ENCODE data around the gene CBX3.

The CBX3 gene

GRCh38 chr7:26185844-26186180 lies 15.7 kb upstream of the CBX3 start:
- no peak overlapping the region for H3K4me3 ChIP-seq (replicated peaks in 1 of 2; ENCODE audit: low read depth in 2 of 2, low read length in 2 of 2)
- DNase-seq (ENCODE audit: low read depth in 2 of 2) = no peak
- TF ChIP-seq, protein P1, sequence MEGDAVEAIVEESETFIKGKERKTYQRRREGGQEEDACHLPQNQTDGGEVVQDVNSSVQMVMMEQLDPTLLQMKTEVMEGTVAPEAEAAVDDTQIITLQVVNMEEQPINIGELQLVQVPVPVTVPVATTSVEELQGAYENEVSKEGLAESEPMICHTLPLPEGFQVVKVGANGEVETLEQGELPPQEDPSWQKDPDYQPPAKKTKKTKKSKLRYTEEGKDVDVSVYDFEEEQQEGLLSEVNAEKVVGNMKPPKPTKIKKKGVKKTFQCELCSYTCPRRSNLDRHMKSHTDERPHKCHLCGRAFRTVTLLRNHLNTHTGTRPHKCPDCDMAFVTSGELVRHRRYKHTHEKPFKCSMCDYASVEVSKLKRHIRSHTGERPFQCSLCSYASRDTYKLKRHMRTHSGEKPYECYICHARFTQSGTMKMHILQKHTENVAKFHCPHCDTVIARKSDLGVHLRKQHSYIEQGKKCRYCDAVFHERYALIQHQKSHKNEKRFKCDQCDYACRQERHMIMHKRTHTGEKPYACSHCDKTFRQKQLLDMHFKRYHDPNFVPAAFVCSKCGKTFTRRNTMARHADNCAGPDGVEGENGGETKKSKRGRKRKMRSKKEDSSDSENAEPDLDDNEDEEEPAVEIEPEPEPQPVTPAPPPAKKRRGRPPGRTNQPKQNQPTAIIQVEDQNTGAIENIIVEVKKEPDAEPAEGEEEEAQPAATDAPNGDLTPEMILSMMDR (IDR thresholded peaks at IDR 0.05; ENCODE audit: low read depth, low read length) = no peak

GRCh38 chr7:26186364-26187311 lies 14.9 kb upstream of the CBX3 start:
- DNase-seq (ENCODE audit: low read depth in 2 of 2) = peak in 1 of 2 donors; percentile 39
- TF ChIP-seq, protein P1 (IDR thresholded peaks at IDR 0.05; ENCODE audit: low read depth, low read length) = no peak

GRCh38 chr7:26187380-26188205 lies 14.0 kb upstream of the CBX3 start:
- TF ChIP-seq, protein P1 (IDR thresholded peaks at IDR 0.05; ENCODE audit: low read depth, low read length) = no peak
- DNase-seq (ENCODE audit: low read depth in 2 of 2) = no peak
- H3K4me3 ChIP-seq (replicated peaks in 1 of 2; ENCODE audit: low read depth in 2 of 2, low read length in 2 of 2) = no peak overlapping the region

More at GRCh38 chr7:26186364-26187311, 14.9 kb upstream of the CBX3 start:
- no peak overlapping the region for H3K4me3 ChIP-seq (replicated peaks in 1 of 2; ENCODE audit: low read depth in 2 of 2, low read length in 2 of 2)

- no peak overlapping the region for H3K4me3 ChIP-seq (replicated peaks in 1 of 2; ENCODE audit: low read depth in 2 of 2, low read length in 2 of 2)
- no peak for DNase-seq (ENCODE audit: low read depth in 2 of 2)
- TF ChIP-seq, protein P1 (IDR thresholded peaks at IDR 0.05; ENCODE audit: low read depth, low read length) = no peak
Measured at GRCh38 chr7:26188206-26188956, 13.2 kb upstream of the CBX3 start.

DNA sequence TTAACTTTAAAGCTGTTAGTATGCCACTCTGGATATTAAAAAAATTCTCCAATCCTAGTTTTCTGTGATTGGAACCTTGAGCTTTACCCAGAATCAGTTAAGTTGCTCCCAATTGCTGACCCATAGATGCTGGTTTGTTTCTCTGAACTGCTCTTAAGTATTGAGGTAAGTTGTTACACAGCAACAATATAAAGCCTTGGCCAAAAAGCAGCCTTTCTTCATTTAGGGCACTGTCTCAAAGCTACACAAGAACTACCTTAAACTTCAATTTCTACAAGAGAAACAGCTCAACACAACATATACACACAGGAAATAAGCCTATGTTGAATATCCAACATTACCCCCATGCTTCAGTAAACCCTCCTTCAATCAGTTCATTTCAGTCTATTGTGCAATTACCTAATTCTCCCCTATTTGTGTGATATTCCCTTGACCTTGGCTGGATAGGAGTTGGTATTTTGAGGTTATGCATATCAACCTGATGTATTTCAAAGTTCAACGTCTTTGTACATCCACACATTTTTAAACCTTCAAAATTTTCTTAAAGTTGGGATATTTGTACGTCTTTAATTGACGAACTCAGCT lies 12.5 kb upstream of the CBX3 start:
- no peak for DNase-seq (ENCODE audit: low read depth in 2 of 2)
- TF ChIP-seq, protein P1 (IDR thresholded peaks at IDR 0.05; ENCODE audit: low read depth, low read length) = no peak
- H3K4me3 ChIP-seq (replicated peaks in 1 of 2; ENCODE audit: low read depth in 2 of 2, low read length in 2 of 2) = no peak overlapping the region

- no peak for DNase-seq (ENCODE audit: low read depth in 2 of 2)
- H3K4me3 ChIP-seq (replicated peaks in 1 of 2; ENCODE audit: low read depth in 2 of 2, low read length in 2 of 2) = no peak overlapping the region
- TF ChIP-seq, protein P1 (IDR thresholded peaks at IDR 0.05; ENCODE audit: low read depth, low read length) = no peak
Measured at GRCh38 chr7:26189697-26190096, 11.8 kb upstream of the CBX3 start.
